ENCODE results near the gene HS3ST3A1.

HS3ST3A1 gene

DNA sequence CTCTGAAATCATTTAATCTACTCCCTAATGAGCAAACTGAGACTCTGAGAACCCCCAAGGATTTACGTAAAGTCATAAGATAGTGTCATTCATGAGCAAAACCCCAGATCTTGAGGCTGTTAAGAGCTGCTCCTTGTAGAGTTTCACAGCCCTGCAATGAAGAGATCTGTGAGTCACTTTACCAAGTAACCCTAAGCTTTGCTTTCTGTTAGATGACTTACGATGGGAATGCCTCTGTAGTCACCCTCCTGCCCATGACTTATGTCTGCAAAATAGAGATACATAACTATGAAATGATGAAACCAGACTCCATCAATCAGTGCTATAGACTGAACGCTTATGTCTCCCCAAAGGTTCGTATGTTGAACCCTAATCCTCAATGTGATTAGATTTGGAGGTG is 117.7 kb downstream of the HS3ST3A1 start:
- no peak for DNase-seq

DNA sequence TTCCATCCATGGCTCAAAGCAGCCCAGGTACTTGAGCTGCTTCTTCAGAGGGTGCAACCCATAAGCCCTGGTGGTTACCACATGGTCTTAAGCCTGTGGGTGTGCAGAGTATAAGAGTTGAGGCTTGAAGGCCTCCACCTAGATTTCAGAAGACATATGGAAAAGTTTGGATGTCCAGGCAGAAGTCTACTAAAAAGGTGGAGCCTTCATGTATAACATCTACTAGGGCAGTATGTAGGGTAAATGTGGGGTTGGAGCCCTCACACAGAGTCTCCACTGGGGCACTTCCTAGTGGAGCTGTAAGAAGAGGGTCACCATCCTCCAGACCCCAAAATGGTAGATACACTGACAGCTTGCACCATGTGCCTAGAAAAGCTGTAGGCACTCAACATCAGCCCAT is 120.9 kb downstream of the HS3ST3A1 start:
- DNase-seq, result no peak

DNA sequence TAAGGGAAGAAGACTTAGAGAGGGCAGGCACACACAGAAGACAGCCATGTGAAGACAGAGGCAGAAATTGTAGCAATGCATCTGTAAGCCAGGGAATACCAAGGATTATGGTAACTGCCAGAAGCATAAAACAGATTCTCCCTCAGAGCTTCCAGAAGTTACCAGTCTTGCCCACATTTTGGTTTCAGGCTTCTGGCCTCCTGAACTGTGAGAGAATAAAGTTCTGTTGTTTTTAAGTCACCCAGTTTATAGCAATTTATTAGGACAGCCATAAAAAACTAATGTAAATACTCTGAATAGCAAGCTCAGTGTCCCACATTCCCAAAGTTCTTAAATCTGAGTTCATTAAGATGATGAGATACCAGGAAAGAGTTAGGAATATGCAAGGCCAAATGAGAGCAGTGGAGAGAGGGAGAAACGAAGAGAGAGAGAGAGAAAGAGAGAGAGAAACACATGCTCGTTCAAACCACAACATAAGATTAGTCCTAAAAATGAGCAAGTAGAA is 123.4 kb downstream of the HS3ST3A1 start:
- DNase-seq, result no peak

DNA sequence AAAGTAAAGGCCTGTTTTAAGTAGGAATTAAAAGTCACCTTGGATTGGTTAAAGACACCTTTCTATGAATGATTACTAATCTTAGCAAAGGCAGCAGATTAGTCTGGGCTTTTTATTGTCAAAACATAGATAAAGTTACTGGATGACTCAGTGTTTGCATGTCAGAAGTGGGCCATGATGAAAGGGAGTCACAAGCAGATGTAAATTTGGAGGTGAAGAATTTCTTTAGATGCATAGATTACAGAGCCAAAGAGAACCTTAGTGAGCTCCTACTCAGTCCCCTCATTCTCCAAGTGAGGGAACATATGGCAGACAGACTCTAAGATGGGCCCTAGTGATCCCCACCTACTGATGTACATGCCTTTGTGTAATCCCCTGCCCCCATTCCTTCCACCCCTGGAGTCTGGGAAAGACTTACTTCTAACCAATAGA is 124.5 kb downstream of the HS3ST3A1 start:
- no peak for DNase-seq

DNA sequence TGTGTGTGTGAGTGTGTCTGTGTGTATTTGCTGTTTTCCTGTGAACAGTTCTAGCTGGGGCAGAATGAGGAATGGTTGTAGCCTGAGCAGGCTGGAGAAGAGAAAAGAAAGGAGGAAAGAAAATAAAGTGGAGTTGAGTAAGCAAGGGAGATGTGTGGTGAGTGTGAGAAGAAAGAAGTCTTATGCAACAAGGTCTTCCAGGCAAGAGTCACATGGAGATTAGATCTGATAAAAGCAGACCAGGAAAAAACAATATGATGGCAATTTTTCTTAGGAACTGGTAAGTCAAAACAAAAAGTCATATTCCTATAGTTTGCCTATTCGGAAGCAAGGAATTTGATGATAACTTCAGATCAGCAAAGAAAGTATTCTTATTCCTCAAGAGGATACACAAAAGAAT is 125.0 kb downstream of the HS3ST3A1 start:
- peak; percentile 19 for DNase-seq

DNA sequence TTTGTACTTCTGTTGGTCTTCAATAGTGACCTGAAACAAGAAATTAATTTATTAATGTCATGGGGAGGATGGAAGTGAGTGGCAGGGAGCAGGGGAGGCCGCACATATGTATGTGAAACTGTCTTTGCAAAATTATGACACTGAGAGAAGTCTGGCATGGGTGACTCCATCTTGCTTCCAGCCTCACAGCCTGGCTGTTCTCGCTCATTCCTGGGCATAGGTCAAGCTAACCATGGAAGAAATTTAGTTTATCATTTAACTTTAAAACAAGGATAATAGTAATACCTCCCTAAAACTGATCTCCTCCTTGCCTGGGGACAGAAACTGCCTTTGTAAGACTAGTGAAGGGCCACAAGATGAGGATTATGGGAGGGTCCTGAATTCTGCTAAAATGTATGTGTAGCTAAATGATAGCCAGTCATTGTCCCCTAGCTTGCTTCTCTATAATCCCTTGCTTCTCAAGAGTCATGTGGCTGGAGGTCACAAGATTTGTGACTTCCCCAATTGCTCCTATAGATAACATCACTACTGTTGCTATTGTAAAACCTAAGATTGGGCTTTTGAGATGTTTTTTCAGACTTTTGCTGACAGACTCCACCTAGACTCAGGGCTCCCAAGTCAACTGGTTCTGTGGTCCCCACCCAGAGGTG is 126.0 kb downstream of the HS3ST3A1 start:
- peak; percentile 69 for DNase-seq

DNA sequence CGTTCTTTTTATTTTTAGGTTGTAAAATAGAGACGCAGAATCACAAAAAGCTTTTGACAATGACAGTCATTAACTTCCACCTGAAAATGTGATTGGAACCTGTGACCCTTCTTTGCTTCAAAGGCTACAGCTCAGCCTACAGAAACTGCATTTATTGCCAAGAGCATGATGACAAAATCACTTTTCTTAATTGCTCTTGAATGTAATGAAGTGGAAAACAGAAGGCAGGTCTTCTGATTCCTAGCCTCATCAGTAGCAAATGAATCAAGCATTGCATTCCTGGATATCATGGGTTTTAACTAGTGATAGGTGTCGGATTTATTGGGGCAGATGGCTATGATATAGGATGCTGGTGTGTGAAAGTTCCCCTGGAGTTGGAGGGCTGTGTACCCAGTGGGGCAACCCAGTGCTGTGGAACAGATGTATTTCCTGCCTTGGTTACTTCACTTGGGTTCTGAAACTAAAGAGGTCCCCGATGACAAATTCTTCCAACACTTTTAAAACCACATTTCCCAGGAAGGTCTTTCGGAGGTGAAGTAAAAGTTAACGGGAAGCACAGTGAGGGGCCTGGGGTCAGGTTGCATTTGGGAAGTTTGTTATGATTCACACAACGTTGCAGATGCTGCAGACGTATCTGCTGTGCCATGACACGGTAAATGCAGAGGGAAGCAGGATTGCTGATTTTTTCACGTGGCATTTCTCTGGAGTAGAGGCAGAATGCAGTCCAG is 127.5 kb downstream of the HS3ST3A1 start:
- no peak for DNase-seq

DNA sequence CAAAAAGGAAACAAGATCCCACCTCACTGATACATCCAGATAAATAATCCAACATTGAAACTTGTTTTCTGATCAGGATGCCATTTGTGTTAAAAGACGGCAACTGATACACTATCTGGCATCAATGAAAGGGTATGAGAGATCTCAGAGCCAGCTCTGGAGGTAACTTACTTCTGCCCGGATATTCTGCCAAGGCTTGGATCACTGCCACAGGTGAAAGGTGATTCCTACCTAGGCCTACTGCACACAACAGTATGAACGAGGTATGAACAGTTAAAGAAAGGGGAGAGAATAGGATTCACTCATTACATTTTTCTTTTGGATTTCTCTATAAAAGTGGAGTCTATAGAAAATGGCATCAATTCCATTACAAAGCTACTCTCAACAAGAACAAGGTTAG is 136.1 kb downstream of the HS3ST3A1 start:
- no peak for DNase-seq

DNA sequence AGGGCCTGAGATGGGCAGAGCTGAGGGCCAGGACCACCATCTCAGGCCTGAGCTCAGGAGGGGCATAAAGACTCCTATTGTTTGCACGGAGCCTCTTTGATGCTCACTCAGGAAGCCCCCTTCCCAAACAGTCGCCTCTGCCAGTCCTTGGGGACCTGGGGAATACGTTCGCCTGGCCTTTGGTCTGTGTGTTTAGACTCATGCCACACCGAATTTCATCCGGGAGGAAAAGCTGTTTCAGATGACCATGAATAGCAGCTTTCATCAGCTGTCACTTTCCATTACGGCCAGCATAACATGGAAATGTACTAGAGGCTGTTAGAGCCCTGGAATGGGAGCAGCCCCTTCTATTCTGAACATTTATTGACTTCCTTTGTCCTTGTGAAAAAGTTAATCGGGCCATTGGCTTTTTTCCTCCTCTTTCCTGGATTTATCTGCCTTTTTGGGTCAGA is 139.0 kb downstream of the HS3ST3A1 start:
- DNase-seq, result no peak

DNA sequence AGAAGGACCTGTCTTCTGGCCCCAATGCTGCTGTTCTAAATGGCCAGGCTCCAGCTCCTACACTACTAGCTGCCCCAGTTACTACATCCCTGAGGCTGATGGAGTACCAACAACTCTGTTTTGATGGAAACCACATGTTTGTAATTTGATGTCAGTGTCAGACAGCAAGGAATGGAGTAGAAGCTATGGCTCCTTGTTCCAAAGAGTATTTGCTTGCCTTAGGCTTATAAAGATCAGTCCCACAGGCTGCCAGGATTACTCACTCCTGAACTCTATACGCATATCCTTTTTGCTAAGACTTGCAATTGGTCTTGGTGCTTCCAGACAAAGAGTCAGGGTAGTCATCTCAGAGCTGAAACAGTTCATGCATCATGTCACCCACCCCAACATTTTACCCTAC is 139.6 kb downstream of the HS3ST3A1 start:
- no peak for DNase-seq

DNA sequence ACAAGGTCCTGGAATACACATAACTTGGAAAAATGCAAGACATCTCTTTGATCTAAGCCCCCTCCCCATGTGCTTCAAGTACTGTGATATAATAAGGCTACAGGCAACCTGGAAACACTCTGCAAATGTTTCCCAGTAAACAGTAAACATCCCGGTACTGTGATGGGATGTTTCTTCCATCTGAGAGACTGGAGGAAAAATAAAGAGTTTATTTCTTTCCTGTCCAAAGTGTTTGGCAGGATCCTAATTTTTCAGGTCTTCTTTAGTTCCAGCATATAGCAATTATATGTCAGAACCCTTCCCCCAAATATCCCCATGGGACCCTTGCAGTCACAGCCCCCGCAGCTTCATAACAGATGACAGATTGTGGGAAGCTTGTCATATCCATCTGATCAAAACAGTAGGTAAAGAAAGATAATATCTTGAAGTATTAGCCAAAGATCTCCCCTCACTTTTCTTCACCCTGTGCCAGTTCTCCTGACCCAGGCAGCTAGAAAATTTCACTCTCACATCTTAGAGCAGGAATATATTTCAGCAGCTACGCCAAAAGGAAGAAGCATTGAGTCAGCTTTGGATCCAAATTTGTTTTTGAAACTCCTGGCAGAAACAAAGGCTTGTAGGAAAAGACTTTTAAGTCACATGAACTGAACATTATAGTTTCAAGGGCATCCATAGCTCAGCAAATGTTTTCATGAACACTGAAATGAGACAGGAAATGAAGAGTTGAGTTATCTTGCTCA is 141.3 kb downstream of the HS3ST3A1 start:
- DNase-seq, result no peak

DNA sequence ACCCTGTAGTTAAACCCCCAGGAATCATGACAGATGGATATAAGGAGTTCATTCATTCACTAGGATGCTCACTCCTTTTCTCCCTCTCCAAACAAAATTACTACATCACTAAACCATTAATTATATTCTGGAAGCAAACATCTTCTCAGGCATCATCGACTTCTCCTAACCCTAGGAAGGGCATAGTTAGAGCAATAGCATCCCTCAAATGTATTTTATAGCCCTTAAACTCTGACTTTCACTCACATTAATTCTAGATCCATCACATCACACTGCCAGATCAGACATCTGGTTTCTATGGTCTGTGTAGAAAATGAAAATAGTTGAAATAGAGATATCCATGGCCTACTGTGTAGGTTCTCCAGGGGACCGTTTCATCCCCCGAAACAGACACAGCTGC is 143.9 kb downstream of the HS3ST3A1 start:
- no peak for DNase-seq

Data from MV-4-11 (cell line).